Measurements from ENCODE around the gene CD200R1. TPM values are rescaled to one million over a fixed set of nuclear protein-coding genes. Genes with fewer than 3 reads are reported as not detected.
A peak's percentile ranks its signal among the peaks of the same experiment; 100 is the strongest.

The CD200R1 gene, protein sequence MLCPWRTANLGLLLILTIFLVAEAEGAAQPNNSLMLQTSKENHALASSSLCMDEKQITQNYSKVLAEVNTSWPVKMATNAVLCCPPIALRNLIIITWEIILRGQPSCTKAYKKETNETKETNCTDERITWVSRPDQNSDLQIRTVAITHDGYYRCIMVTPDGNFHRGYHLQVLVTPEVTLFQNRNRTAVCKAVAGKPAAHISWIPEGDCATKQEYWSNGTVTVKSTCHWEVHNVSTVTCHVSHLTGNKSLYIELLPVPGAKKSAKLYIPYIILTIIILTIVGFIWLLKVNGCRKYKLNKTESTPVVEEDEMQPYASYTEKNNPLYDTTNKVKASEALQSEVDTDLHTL
- total RNA-seq (10 to 100 TPM in 1 of 5 donors, 1 to 10 TPM in 2, not detected in 2; 3.7 to 19.3 (median 5.7) TPM), polyA plus RNA-seq (under 1 TPM; 0.25 to 0.76 (median 0.73) TPM)
- long read RNA-seq, donor 1 = 0 reads
- long read RNA-seq, donor 2 = 0 reads
- long read RNA-seq, donor 3 = 0 reads
- long read RNA-seq, donor 4 = 0 reads
- long read RNA-seq, donor 5 = 0 reads
- long read RNA-seq, donor 6 = 0 reads
- long read RNA-seq, donor 7, partial matches to known transcripts = 0 of 1 reads
- long read RNA-seq, donor 7, other reads (novel, unspliced or antisense) = 0 of 1 reads
- long read RNA-seq, donor 8 = 0 reads
- long read RNA-seq, donor 9 = 0 reads
- long read RNA-seq, donor 10 = 0 reads

- DNase-seq = no peak
- H3K9me3 ChIP-seq = no peaks in the 10 kb centered on the region
- peak within 1 kb of the TSS in 3 of 4 donors; percentile 11 to 19 (median 12) for H3K4me3 ChIP-seq
- no peaks in the 10 kb centered on the region for H3K4me1 ChIP-seq
- intact Hi-C loops (cut with DNase I; ENCODE audit: low total_unique reads) = loop anchor here (5.0 to 10.0 kb wide), 2 partner anchors 240 to 328 kb away; no protein-coding TSS in a partner anchor
- no peaks in the 10 kb centered on the region for H3K36me3 ChIP-seq
- WGBS, 5 donors = 41 to 65% (median 51%) methylated on average over 5 of the region's 5 CpGs
- H3K27ac ChIP-seq = peak within 1 kb of the TSS in 2 of 5 donors; percentile 7 to 60
- TF ChIP-seq EP300 (IDR thresholded peaks at IDR 0.05) (no peak), POLR2AphosphoS5 (IDR thresholded peaks at IDR 0.05) (no peak), POLR2A (IDR thresholded peaks at IDR 0.05) (no peak)
- TF ChIP-seq, protein P1, sequence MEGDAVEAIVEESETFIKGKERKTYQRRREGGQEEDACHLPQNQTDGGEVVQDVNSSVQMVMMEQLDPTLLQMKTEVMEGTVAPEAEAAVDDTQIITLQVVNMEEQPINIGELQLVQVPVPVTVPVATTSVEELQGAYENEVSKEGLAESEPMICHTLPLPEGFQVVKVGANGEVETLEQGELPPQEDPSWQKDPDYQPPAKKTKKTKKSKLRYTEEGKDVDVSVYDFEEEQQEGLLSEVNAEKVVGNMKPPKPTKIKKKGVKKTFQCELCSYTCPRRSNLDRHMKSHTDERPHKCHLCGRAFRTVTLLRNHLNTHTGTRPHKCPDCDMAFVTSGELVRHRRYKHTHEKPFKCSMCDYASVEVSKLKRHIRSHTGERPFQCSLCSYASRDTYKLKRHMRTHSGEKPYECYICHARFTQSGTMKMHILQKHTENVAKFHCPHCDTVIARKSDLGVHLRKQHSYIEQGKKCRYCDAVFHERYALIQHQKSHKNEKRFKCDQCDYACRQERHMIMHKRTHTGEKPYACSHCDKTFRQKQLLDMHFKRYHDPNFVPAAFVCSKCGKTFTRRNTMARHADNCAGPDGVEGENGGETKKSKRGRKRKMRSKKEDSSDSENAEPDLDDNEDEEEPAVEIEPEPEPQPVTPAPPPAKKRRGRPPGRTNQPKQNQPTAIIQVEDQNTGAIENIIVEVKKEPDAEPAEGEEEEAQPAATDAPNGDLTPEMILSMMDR (IDR thresholded peaks at IDR 0.05) = no peak
- H3K27me3 ChIP-seq = no peaks in the 10 kb centered on the region
These were observed at the start of gene CD200R1 for GRCh38 chr3:112974894-112975293. TSS of gene CD200R1 (minus strand) at chr3:112975103. CDS start at chr3:112974857, 246 bp downstream.

DNA sequence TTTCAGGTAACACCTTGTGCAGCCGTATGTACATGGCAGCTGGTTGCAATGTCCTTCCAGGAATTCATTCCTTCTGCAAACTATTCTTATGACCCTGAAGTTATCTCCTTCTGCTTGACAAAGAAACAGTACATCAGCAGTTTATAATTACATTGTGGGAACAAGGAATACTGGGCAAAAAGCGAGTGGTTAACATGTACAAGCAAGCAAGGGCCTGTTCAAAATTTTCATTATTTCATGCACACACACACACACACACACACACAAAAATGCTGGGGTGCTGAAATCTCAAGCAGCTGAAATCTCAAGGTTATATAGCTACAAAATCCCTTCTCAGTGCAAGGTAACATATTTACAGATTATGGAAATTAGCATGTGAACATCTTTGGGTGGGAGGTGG is 46.6 kb upstream of the CD200R1 start:
- TF ChIP-seq POLR2A (IDR thresholded peaks at IDR 0.05) (no peak), EP300 (IDR thresholded peaks at IDR 0.05) (no peak), POLR2AphosphoS5 (IDR thresholded peaks at IDR 0.05) (no peak)
- TF ChIP-seq, protein P1 (IDR thresholded peaks at IDR 0.05) = no peak
- 67 to 88% (median 77%) methylated on average over 2 of the region's 2 CpGs for WGBS, 5 donors
- Histone ChIP-seq H3K9me3 (no peaks in the 10 kb centered on the region), H3K27me3 (no peaks in the 10 kb centered on the region), H3K4me1 (peaks cover 7 to 33% (median 18%) of the 10 kb centered on the region in 4 donors), H3K36me3 (peaks cover 5 to 9% (median 5%) of the 10 kb centered on the region in 4 donors), H3K4me3 (no peak overlapping the region), H3K27ac (no peak overlapping the region)
- intact Hi-C loops (cut with DNase I; ENCODE audit: low total_unique reads) = no loop called here
- no peak for DNase-seq

DNA sequence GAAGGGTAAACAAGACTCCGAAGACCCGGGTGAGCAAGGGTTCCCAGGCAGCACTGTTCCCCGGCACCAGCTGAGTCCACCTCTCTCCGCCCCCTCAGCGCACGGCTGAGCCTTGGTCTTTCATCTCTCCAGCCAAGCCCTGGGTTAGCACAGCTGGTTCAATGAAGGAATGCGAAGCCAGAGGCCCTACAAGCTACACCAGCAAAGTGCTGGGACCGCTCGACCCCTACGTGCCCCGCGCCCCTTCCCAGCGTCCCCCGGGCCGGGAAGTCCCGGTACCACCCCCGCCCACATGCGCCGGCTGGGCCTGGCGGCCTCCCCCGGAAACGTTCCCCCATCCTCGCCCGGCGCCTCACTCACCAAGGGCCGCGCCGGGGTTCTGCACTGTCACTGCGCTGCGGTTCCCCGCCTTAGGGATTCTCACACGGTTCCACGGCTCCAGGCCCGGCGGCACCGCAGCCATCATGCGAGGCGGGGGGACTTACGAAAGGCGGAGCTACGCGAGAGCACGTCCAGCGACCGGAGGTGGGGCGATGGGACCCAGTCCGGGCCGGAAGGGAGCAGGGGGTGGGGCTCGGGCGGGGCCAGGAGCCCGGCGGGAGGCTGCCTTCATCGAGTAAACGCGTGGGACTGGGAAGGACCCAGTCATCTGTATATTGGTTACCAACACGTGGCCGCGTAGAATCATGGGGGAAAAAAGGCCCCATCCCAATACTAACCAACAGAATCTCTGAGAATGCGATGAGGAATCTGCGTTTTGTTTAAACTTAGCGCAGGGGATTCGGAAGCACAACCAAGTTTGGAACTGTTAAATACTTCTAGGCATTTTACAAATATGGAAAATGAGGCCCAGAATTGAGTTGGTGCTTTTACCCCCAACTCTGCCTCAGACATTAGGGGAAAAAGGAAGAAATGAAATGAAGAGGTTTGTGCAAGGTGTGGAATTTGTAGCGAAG is 44.6 kb upstream of the CD200R1 start:
- peak; percentile 89 to 98 for DNase-seq
- TF ChIP-seq POLR2AphosphoS5 (IDR thresholded peaks at IDR 0.05) (peak; percentile 53 to 89 (median 83)), EP300 (IDR thresholded peaks at IDR 0.05) (no peak), POLR2A (IDR thresholded peaks at IDR 0.05) (no peak)
- TF ChIP-seq, protein P1 (IDR thresholded peaks at IDR 0.05) = no peak
- Histone ChIP-seq H3K27ac (peak overlapping the region; percentile 95 to 98 (median 96)), H3K4me1 (peaks cover 7 to 47% (median 22%) of the 10 kb centered on the region in 4 donors), H3K9me3 (no peaks in the 10 kb centered on the region), H3K27me3 (no peaks in the 10 kb centered on the region), H3K36me3 (peaks cover 6 to 29% (median 23%) of the 10 kb centered on the region in 4 donors), H3K4me3 (peak overlapping the region; percentile 81 to 95 (median 88))
- intact Hi-C loops (cut with DNase I; ENCODE audit: low total_unique reads) = no loop called here
- 3 to 8% (median 4%) methylated on average over 18 to 63 of the region's 63 CpGs for WGBS, 5 donors
